Cardiac fibroblast (primary cell): Measurements from ENCODE around the gene FGF14.

Experiments
- DNase-seq, 2 donors: peaks; one replicate each; pipeline versions ENCODE4 v3.0.0 to v3.0.0-alpha.2; 2010; ENCODE audit warnings: low read depth in 2 of 2
- H3K4me3 ChIP-seq, 2 donors: replicated peaks in 1 of 2; 1 replicate in 1 of 2; 2 replicates in 1 of 2; pipeline ENCODE4 v1.5.1; 2011; ENCODE audit warnings: low read depth in 2 of 2, low read length in 2 of 2, mild to moderate bottlenecking in 2 of 2, moderate library complexity in 1 of 2
- CTCF ChIP-seq: IDR thresholded peaks from one replicate; pipeline ENCODE4 v1.5.1; 2011; ENCODE audit warnings: low read depth, mild to moderate bottlenecking, low read length, inconsistent platforms

FGF14 gene

GRCh38 chr13:102128216-102128810 is 273.5 kb downstream of the FGF14 start:
- no peak for TF ChIP-seq CTCF
- H3K4me3 ChIP-seq = no peak overlapping the region
- peak in 1 of 2 donors; percentile 37 for DNase-seq

GRCh38 chr13:102127153-102127552 is 274.7 kb downstream of the FGF14 start:
- TF ChIP-seq CTCF = no peak
- no peak for DNase-seq
- no peak overlapping the region for H3K4me3 ChIP-seq

- no peak for DNase-seq
- no peak for TF ChIP-seq CTCF
- no peak overlapping the region for H3K4me3 ChIP-seq
These were observed 279.7 kb downstream of the FGF14 start for GRCh38 chr13:102122147-102122546.

GRCh38 chr13:102117175-102117831 is 284.5 kb downstream of the FGF14 start:
- no peak for DNase-seq
- no peak overlapping the region for H3K4me3 ChIP-seq
- TF ChIP-seq CTCF = no peak

- TF ChIP-seq CTCF = no peak
- no peak for DNase-seq
- no peak overlapping the region for H3K4me3 ChIP-seq
These were observed 298.4 kb downstream of the FGF14 start for GRCh38 chr13:102103469-102103868.

GRCh38 chr13:102100234-102100633 is 301.6 kb downstream of the FGF14 start:
- no peak for TF ChIP-seq CTCF
- DNase-seq = no peak
- no peak overlapping the region for H3K4me3 ChIP-seq
